Heart left ventricle (tissue), 16 donors: Measurements from ENCODE around the gene WDR75. TPM values are rescaled to one million over a fixed set of nuclear protein-coding genes. Genes with fewer than 3 reads are reported as not detected.

ENCODE experiments used
- ATAC-seq, 4 donors: fragments of 200-7000 bp; cut with Tn5 transposase; one replicate each; pipeline ENCODE4 v1.9.1; 2020 to 2022; ENCODE audit warnings: moderate library complexity in 4 of 4, mild to moderate bottlenecking in 3 of 4, moderate number of reproducible peaks in 1 of 4
- DNase-seq, 5 donors: peaks; one replicate each; pipeline ENCODE4 v3.0.0-alpha.2; 2020
- H3K27ac ChIP-seq, 12 donors: fragments of 200-600 bp; sonication (generic) in 4 of 12; one replicate each; pipeline versions ENCODE4 v1.5.0 to v1.8.0; 2016 to 2022; ENCODE audit warnings: mild to moderate bottlenecking in 2 of 12
- H3K27me3 ChIP-seq, 9 donors: fragments of 200-600 bp; sonication (generic) in 2 of 9; one replicate each; pipeline versions ENCODE4 v1.5.1 to v1.8.0; 2016 to 2022; ENCODE audit warnings: mild to moderate bottlenecking in 3 of 9
- H3K36me3 ChIP-seq, 9 donors: fragments of 200-600 bp; sonication (generic) in 2 of 9; one replicate each; pipeline versions ENCODE4 v1.5.0 to v1.8.0; 2018 to 2022; ENCODE audit warnings: mild to moderate bottlenecking in 2 of 9
- H3K4me1 ChIP-seq, 12 donors: fragments of 200-600 bp; sonication (generic) in 4 of 12; one replicate each; pipeline versions ENCODE4 v1.5.0 to v1.8.0; 2016 to 2022; ENCODE audit warnings: mild to moderate bottlenecking in 3 of 12
- H3K4me3 ChIP-seq, 12 donors: fragments of 200-600 bp; sonication (generic) in 4 of 12; one replicate each; pipeline versions ENCODE4 v1.5.0 to v1.8.0; 2017 to 2022; ENCODE audit warnings: mild to moderate bottlenecking in 9 of 12, moderate library complexity in 4 of 12
- H3K9me3 ChIP-seq, 12 donors: fragments of 200-600 bp; sonication (generic) in 4 of 12; one replicate each; pipeline versions ENCODE4 v1.5.0 to v1.8.0; 2016 to 2022; ENCODE audit warnings: mild to moderate bottlenecking in 1 of 12
- CTCF ChIP-seq, 12 donors: fragments of 200-600 bp; sonication (generic) in 4 of 12; IDR thresholded peaks; one replicate each; pipeline versions ENCODE4 v1.5.0 to v1.8.0; 2018 to 2022; ENCODE audit warnings: antibody characterized with exemption in 12 of 12, mild to moderate bottlenecking in 5 of 12
- POLR2A ChIP-seq, 2 donors: fragments of 450-650 bp; IDR thresholded peaks; one replicate each; pipeline ENCODE4 v1.6.1; 2017; ENCODE audit warnings: antibody characterized with exemption in 2 of 2, mild to moderate bottlenecking in 2 of 2, moderate library complexity in 2 of 2
- WGBS, 4 donors: extraction: QIAGEN DNeasy Blood & Tissue Kit in 2 of 4; methylation state at CpG; one replicate each; pipeline versions ENCODE4 v1.1.5 to v1.1.7; 2013 to 2018; 5-methylcytosine and 5-hydroxymethylcytosine counted together
- intact Hi-C, 10 donors: fragments of 100-400 bp; cut with DNase I; formaldehyde crosslinking; loops; one replicate each; pipeline versions ENCODE4 v1.11.1 to v1.14.2; 2022
- polyA plus RNA-seq, 2 donors: library from polyadenylated mRNA; stranded (reverse); fragments of 200-250 nt; gene quantifications; one replicate each; pipeline ENCODE4 v1.2.3, GENCODE V29; 2013
- total RNA-seq, 9 donors: library from RNA; depleted of rRNA in 2 of 9; stranded (reverse); fragments of >200 nt in 2 of 9; fragmentation: NEBNext Ultra II Directional in 3 of 9; extraction: Animal tissue kit (Norgen Biotek cat#: 25700) in 3 of 9; gene quantifications; one replicate each; pipeline versions ENCODE4 v1.1.0 to v1.2.4, GENCODE V29; 2016 to 2023
- donor health status: ischemic (EF 13 %, LVEDD 7.1; RV severe dilation, severe dysfunction).
- donor health status: healthy with polysubstance abuse.
- donor health status: DM: no; HTN: yes; CAD: no.
- donor health status: DM: no; HTN: no; CAD: no.
- donor health status: ischemic (EF 25% LVEDD 6.9; RV normal size, moderate dysfunction).
- donor health status: ischemic (EF 25% LVEDD 5.7; RV mildly dilated, moderate dysfunction).
- donor health status: healthy.
- donor health status: DM: yes; HTN: yes; CAD: no.
- donor health status: ischemic (EF 35%, LVEDD 5.7; RV mildly dilated, moderate dysfunction).
- donor health status: nonischemic (EF 11% LVEDD 7.7; RV severe dilation, severe dysfunction).
- donor health status: DM: yes; HTN: yes; CAD: no.
- donor health status: PGD.
- donor health status: ischemic (EF 29% LVEDD 5.4; RV normal size, mild dysfunction).
- donor health status: nonischemic (EF 23%, LVEDD 6.1; RV moderate dilation, normal function).

Gene WDR75
- total and polyA plus RNA-seq, 11 donors, result 10.6 to 22.0 (median 14.9) TPM

DNA sequence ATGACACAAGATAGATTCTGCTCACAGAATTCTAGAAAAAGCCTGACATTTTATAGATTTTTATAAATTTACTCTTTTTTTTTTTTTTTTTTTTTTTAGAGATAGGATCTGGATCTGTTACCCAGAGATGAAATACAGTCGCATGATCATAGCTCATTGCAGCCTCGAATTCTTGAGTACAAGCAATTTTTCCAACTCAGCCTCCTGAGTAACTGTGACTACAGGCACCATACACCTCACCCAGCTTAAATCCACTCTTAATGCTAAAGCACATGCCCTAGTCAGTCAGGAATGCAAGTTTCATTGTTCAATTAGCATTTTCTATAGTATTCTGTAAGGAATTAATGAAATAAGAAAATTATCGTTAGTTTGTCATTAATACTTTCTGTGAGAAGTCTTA lies 32.1 kb upstream of the WDR75 start:
- no peak overlapping the region for H3K4me3 ChIP-seq
- intact Hi-C loops, result loop anchor here in 1 of 10 donors (5.0 kb wide), 1 partner anchor 892 kb away; no protein-coding TSS in a partner anchor
- no peak for TF ChIP-seq CTCF (IDR thresholded peaks at IDR 0.05)
- no peak for TF ChIP-seq POLR2A (IDR thresholded peaks at IDR 0.05)
- H3K4me1 ChIP-seq, result peaks cover 0 to 20% (median 1%) of the 10 kb centered on the region in 12 donors
- no peaks in the 10 kb centered on the region for H3K36me3 ChIP-seq
- no peaks in the 10 kb centered on the region for H3K27me3 ChIP-seq
- peak overlapping the region in 1 of 12 donors; percentile 43 for H3K27ac ChIP-seq
- H3K9me3 ChIP-seq, result no peaks in the 10 kb centered on the region
- no peak for ATAC-seq
- DNase-seq, result no peak
- WGBS, 4 donors, result 91 to 98% (median 95%) methylated on average over 3 of the region's 3 CpGs

GRCh38 chr2:189409647-189410046 lies 31.6 kb upstream of the WDR75 start:
- Histone ChIP-seq H3K4me1 (peaks cover 0 to 20% (median 1%) of the 10 kb centered on the region in 12 donors), H3K9me3 (no peaks in the 10 kb centered on the region), H3K27ac (no peak overlapping the region), H3K27me3 (no peaks in the 10 kb centered on the region), H3K4me3 (no peak overlapping the region), H3K36me3 (no peaks in the 10 kb centered on the region)
- TF ChIP-seq CTCF (IDR thresholded peaks at IDR 0.05) (no peak), POLR2A (IDR thresholded peaks at IDR 0.05) (no peak)
- DNase-seq, result no peak
- ATAC-seq, result no peak
- intact Hi-C loops, result loop anchor here (5.0 to 10.0 kb wide), 9 partner anchors 312 to 1907 kb away; no protein-coding TSS in a partner anchor
- WGBS, 4 donors, result 66 to 84% (median 76%) methylated on average over 1 of the region's 1 CpG

GRCh38 chr2:189411860-189412259 lies 29.4 kb upstream of the WDR75 start:
- intact Hi-C loops, result loop anchor here (2.0 to 10.0 kb wide), 9 partner anchors 315 to 1910 kb away; no protein-coding TSS in a partner anchor
- TF ChIP-seq POLR2A (IDR thresholded peaks at IDR 0.05), result no peak
- TF ChIP-seq CTCF (IDR thresholded peaks at IDR 0.05), result no peak
- H3K27ac ChIP-seq, result peak overlapping the region in 9 of 12 donors; percentile 2 to 73 (median 44)
- WGBS, 4 donors, result 29 to 34% (median 31%) methylated on average over 5 of the region's 5 CpGs
- H3K4me1 ChIP-seq, result peaks cover 0 to 19% (median 1%) of the 10 kb centered on the region in 12 donors
- H3K27me3 ChIP-seq, result no peaks in the 10 kb centered on the region
- peak; percentile 61 to 93 (median 74) for ATAC-seq
- no peak for DNase-seq
- H3K36me3 ChIP-seq, result no peaks in the 10 kb centered on the region
- no peak overlapping the region for H3K4me3 ChIP-seq
- H3K9me3 ChIP-seq, result no peaks in the 10 kb centered on the region

DNA sequence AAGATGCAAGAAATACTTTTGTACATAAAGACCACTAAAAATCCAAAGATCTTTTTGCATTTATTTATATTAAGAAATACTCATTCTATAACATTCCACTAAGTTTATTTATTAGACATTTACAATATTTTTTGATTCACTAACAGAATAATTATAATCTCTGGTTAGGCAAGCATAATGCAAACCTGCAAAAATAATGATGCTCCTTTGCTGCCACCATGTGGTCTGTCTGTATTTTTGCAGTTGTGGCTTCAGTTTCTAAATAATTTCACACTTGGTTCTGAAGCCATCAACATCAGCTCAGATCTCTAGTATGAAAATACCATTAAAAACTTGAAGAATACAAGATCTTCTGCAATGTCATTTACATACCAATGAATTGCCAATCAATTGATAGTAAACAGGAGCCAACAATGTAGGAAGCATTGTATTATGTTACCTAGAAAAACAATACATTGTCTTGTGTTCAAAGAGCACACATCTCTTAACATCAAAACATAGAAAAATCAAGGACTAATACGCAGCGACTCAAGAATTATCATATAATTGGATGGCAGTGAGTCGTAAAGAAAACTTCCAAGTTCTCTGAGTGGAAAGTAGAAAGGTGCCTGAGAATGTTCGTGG lies 28.8 kb upstream of the WDR75 start:
- WGBS, 4 donors, result 36 to 50% (median 37%) methylated on average over 4 of the region's 4 CpGs
- TF ChIP-seq POLR2A (IDR thresholded peaks at IDR 0.05) (no peak), CTCF (IDR thresholded peaks at IDR 0.05) (peak; percentile 55 to 84 (median 72))
- Histone ChIP-seq H3K27me3 (no peaks in the 10 kb centered on the region), H3K36me3 (no peaks in the 10 kb centered on the region), H3K4me3 (no peak overlapping the region), H3K4me1 (peaks cover 0 to 18% (median 1%) of the 10 kb centered on the region in 12 donors), H3K27ac (peak overlapping the region in 7 of 12 donors; percentile 2 to 73 (median 45)), H3K9me3 (no peaks in the 10 kb centered on the region)
- intact Hi-C loops, result loop anchor here (2.0 to 10.0 kb wide), 9 partner anchors 315 to 1910 kb away; no protein-coding TSS in a partner anchor
- ATAC-seq (peak in 3 of 4 donors; percentile 50 to 72 (median 54)), DNase-seq (peak in 1 of 5 donors; percentile 23)
